MCF 10A (cell line): ENCODE measurements around the gene RGS16. TPM values are rescaled to one million over a fixed set of nuclear protein-coding genes. Genes with fewer than 3 reads are reported as not detected.
A peak's percentile ranks its signal among the peaks of the same experiment; 100 is the strongest.

Experiments used
- Bru-seq: library from RNA; stranded (reverse); fragments of 400-500 nt; gene quantifications from one replicate; lab custom pipeline; 2021; lab: Mats Ljungman, UMichigan
- BruChase-seq, 2 experiments: library from RNA; stranded (reverse); fragments of 400-500 nt; gene quantifications; one replicate each; lab custom pipeline; 2021; lab: Mats Ljungman, UMichigan
- BruUV-seq: library from RNA; stranded (reverse); fragments of 400-500 nt; replicated peaks from 2 replicates; lab custom pipeline; 2021; lab: Mats Ljungman, UMichigan
- CTCF ChIA-PET: fragments of 300-600 bp; sonication (Branson Sonifier 250); formaldehyde crosslinking; extraction: SDS; loops from one replicate; lab custom pipeline; 2021; ENCODE audit warnings: antibody characterized with exemption, inconsistent platforms; lab: Yijun Ruan, JAX
- POLR2A ChIA-PET: fragments of 300-600, 350-650 bp; sonication (Branson Sonifier 250); formaldehyde crosslinking; extraction: SDS; loops from one replicate; lab custom pipeline; 2020; ENCODE audit warnings: antibody characterized with exemption, inconsistent platforms; lab: Yijun Ruan, JAX
- DNase-seq: peaks from one replicate; pipeline ENCODE4 v3.0.0-alpha.2; 2018; ENCODE audit not compliant: unreplicated experiment
- H3K27ac Mint-ChIP-seq: one replicate; pipeline ENCODE4 v1.8.0; 2022; ENCODE audit warnings: mild to moderate bottlenecking, low read depth, mixed read lengths; ENCODE audit not compliant: unreplicated experiment
- H3K27me3 Mint-ChIP-seq: one replicate; pipeline ENCODE4 v1.8.0; 2022; ENCODE audit warnings: mixed read lengths; ENCODE audit not compliant: insufficient read depth, unreplicated experiment
- H3K36me3 Mint-ChIP-seq: one replicate; pipeline ENCODE4 v1.8.0; 2022; ENCODE audit warnings: mild to moderate bottlenecking, moderate library complexity, mixed read lengths; ENCODE audit not compliant: insufficient read depth, unreplicated experiment
- H3K4me1 Mint-ChIP-seq: one replicate; pipeline ENCODE4 v1.8.0; 2022; ENCODE audit warnings: mixed read lengths; ENCODE audit not compliant: insufficient read depth, unreplicated experiment
- H3K4me3 Mint-ChIP-seq: one replicate; pipeline ENCODE4 v1.8.0; 2022; ENCODE audit warnings: mild to moderate bottlenecking, moderate library complexity, mixed read lengths; ENCODE audit not compliant: unreplicated experiment
- H3K9me3 Mint-ChIP-seq: one replicate; pipeline ENCODE4 v1.8.0; 2022; ENCODE audit warnings: mixed read lengths; ENCODE audit not compliant: unreplicated experiment
- CTCF ChIP-seq: fragments of 200-600 bp; IDR thresholded peaks from one replicate; pipeline ENCODE4 v1.8.0; 2022; ENCODE audit warnings: antibody characterized with exemption, mild to moderate bottlenecking; ENCODE audit not compliant: unreplicated experiment
- intact Hi-C: fragments of 100-400 bp; cut with micrococcal nuclease; formaldehyde crosslinking; loops from 2 replicates; pipeline ENCODE4 v1.14.1; 2022
- long read RNA-seq: library from polyadenylated mRNA; stranded (forward); transcript quantifications from one replicate; pipeline ENCODE4 v2.0.0, GENCODE V29; 2022
- total RNA-seq: library from RNA; stranded (reverse); gene quantifications from 2 replicates; pipeline ENCODE4 v1.2.3, GENCODE V29; 2022

RGS16 gene
- 11.9 and 13.7 TPM in 2 replicates for total RNA-seq
- percentile 86 among the genes with signal in this experiment for Bru-seq, nascent RNA
- percentile 55 among the genes with signal in this experiment for BruChase-seq, experiment 1, labeled RNA remaining after a 6-hour chase
- BruChase-seq, experiment 2, labeled RNA remaining after a 2-hour chase, result percentile 59 among the genes with signal in this experiment
- long read RNA-seq, transcript RGS16-201 (5 exons, 2,427 nt), result major isoform, 127 of 148 reads
- long read RNA-seq, partial matches to known transcripts, result 11 of 148 reads
- long read RNA-seq, other reads (novel, unspliced or antisense), result 10 of 148 reads

GRCh38 chr1:182604175-182605164, at the start of gene RGS16:
Gene RGS16 (minus strand): TSS chr1:182604389. CDS start chr1:182604259, 130 bp downstream.
- Mint-ChIP-seq H3K4me3 (no peak within 1 kb of the TSS), H3K27ac (peak within 1 kb of the TSS; percentile 13), H3K36me3 (no peaks in the 10 kb centered on the region), H3K9me3 (no peaks in the 10 kb centered on the region), H3K4me1 (peaks cover 12% of the 10 kb centered on the region), H3K27me3 (no peaks in the 10 kb centered on the region)
- DNase-seq, result peak; percentile 95
- BruUV-seq, result no TSS peak
- TF ChIP-seq CTCF, result no peak
- intact Hi-C loops, result loop anchor here (5.0 kb wide), 1 partner anchor 78 kb away; the partner anchor contains the start of gene RGS8
- POLR2A ChIA-PET, result interaction anchor here (0.6 to 10.8 kb wide), 22 partner anchors 8 to 517 kb away, joined by 3 to 151 read pairs (median 4); partner anchors contain the start of genes NPL and RNASEL
- CTCF ChIA-PET, result interaction anchor here (0.6 to 23.4 kb wide), 18 partner anchors 9 to 1069 kb away, joined by 3 to 991 read pairs (median 4); partner anchors contain the start of genes NPL and RNASEL

- ChIA-PET POLR2A (interaction anchor here (0.6 to 1.5 kb wide), 2 partner anchors 11 to 14 kb away, joined by 3 to 6 read pairs; no protein-coding TSS in a partner anchor), CTCF (interaction anchor here (0.6 kb wide), 1 partner anchor 41 kb away, joined by 3 read pairs; no protein-coding TSS in a partner anchor)
- no peak overlapping the region for H3K4me3 Mint-ChIP-seq
These were observed 49.8 kb upstream of the RGS16 start for GRCh38 chr1:182653986-182654385.

GRCh38 chr1:182652933-182653332, 48.7 kb upstream of the RGS16 start:
- H3K9me3 Mint-ChIP-seq, result no peaks in the 10 kb centered on the region
- H3K4me1 Mint-ChIP-seq, result no peaks in the 10 kb centered on the region
- H3K27me3 Mint-ChIP-seq, result no peaks in the 10 kb centered on the region
- TF ChIP-seq CTCF, result no peak
- H3K27ac Mint-ChIP-seq, result no peak overlapping the region
- intact Hi-C loops, result no loop called here
- no peak overlapping the region for H3K4me3 Mint-ChIP-seq
- ChIA-PET CTCF (interaction anchor here (0.6 to 1.2 kb wide), 2 partner anchors 132 to 253 kb away, joined by 4 to 5 read pairs; no protein-coding TSS in a partner anchor), POLR2A (interaction anchor here (0.6 to 1.5 kb wide), 4 partner anchors 10 to 136 kb away, joined by 3 to 6 read pairs (median 4); no protein-coding TSS in a partner anchor)
- BruUV-seq, result no TSS peak
- no peak for DNase-seq
- no peaks in the 10 kb centered on the region for H3K36me3 Mint-ChIP-seq

More at GRCh38 chr1:182653986-182654385, 49.8 kb upstream of the RGS16 start:
- no peaks in the 10 kb centered on the region for H3K9me3 Mint-ChIP-seq
- H3K27ac Mint-ChIP-seq, result no peak overlapping the region
- no peaks in the 10 kb centered on the region for H3K36me3 Mint-ChIP-seq
- H3K27me3 Mint-ChIP-seq, result no peaks in the 10 kb centered on the region
- no TSS peak for BruUV-seq
- intact Hi-C loops, result no loop called here
- H3K4me1 Mint-ChIP-seq, result no peaks in the 10 kb centered on the region
- DNase-seq, result no peak
- no peak for TF ChIP-seq CTCF
